Renal pelvis (tissue), 4 donors: ENCODE data around the gene ZC3H18. TPM values are rescaled to one million over a fixed set of nuclear protein-coding genes. Genes with fewer than 3 reads are reported as not detected.

Source experiments
- DNase-seq: peaks from one replicate; pipeline ENCODE4 v3.0.0-alpha.2; 2013
- polyA plus RNA-seq, 3 donors: library from polyadenylated mRNA; unstranded; fragments of 120-200 nt; gene quantifications; one replicate each; pipeline ENCODE4 v1.2.1, GENCODE V29; 2013; ENCODE audit not compliant: insufficient read length in 3 of 3

Gene ZC3H18
- polyA plus RNA-seq, 3 donors = 40.9 to 47.5 (median 41.3) TPM

- DNase-seq = no peak
Measured at GRCh38 chr16:88578446-88579313, 8.5 kb downstream of the ZC3H18 start.

GRCh38 chr16:88580371-88580770 lies 10.2 kb downstream of the ZC3H18 start:
- DNase-seq = no peak

- no peak for DNase-seq
Measured at GRCh38 chr16:88581033-88581432, 10.8 kb downstream of the ZC3H18 start.

- no peak for DNase-seq
Measured at GRCh38 chr16:88582912-88583575, 12.8 kb downstream of the ZC3H18 start.

- DNase-seq = no peak
Measured at GRCh38 chr16:88584676-88585075, 14.5 kb downstream of the ZC3H18 start.

- no peak for DNase-seq
Measured at GRCh38 chr16:88585269-88585668, 15.1 kb downstream of the ZC3H18 start.

- no peak for DNase-seq
Measured at GRCh38 chr16:88585927-88586581, 15.9 kb downstream of the ZC3H18 start.

- no peak for DNase-seq
Measured at GRCh38 chr16:88588148-88588547, 17.9 kb downstream of the ZC3H18 start.

- DNase-seq = no peak
Measured at GRCh38 chr16:88588754-88589153, 18.6 kb downstream of the ZC3H18 start.

GRCh38 chr16:88589441-88589840 lies 19.2 kb downstream of the ZC3H18 start:
- DNase-seq = no peak

- DNase-seq = no peak
Measured at GRCh38 chr16:88591577-88592021, 21.4 kb downstream of the ZC3H18 start.

- DNase-seq = no peak
Measured at GRCh38 chr16:88593061-88593460, 22.9 kb downstream of the ZC3H18 start.

GRCh38 chr16:88593489-88593888 lies 23.3 kb downstream of the ZC3H18 start:
- DNase-seq = no peak

- no peak for DNase-seq
Measured at GRCh38 chr16:88593910-88594309, 23.7 kb downstream of the ZC3H18 start.

GRCh38 chr16:88595101-88595500 lies 24.9 kb downstream of the ZC3H18 start:
- DNase-seq = no peak

GRCh38 chr16:88595921-88596320 lies 25.7 kb downstream of the ZC3H18 start:
- DNase-seq = no peak

GRCh38 chr16:88596483-88596882 lies 26.3 kb downstream of the ZC3H18 start:
- no peak for DNase-seq

GRCh38 chr16:88597856-88598491 lies 27.8 kb downstream of the ZC3H18 start:
- no peak for DNase-seq

GRCh38 chr16:88599092-88599733 lies 29.0 kb downstream of the ZC3H18 start:
- DNase-seq = peak; percentile 14

GRCh38 chr16:88599825-88600538 lies 29.8 kb downstream of the ZC3H18 start:
- no peak for DNase-seq

- DNase-seq = no peak
Measured at GRCh38 chr16:88600539-88600896, 30.3 kb downstream of the ZC3H18 start.
